RWPE1 (cell line): ENCODE results near the gene KCNQ1.

Source experiments
- CTCF ChIA-PET: fragments of 350-600 bp; sonication (Branson Sonifier 250); formaldehyde crosslinking; extraction: SDS; loops from one replicate; lab custom pipeline; 2021; lab: Yijun Ruan, JAX
- POLR2A ChIA-PET: fragments of 400-600 bp; formaldehyde crosslinking; extraction: SDS; loops from one replicate; lab custom pipeline; 2020; ENCODE audit warnings: antibody characterized with exemption; ENCODE audit not compliant: low non-redundant PET; lab: Yijun Ruan, JAX
- DNase-seq: peaks from one replicate; pipeline ENCODE4 v3.0.0; 2012; ENCODE audit warnings: low spot score
- H3K27ac ChIP-seq: fragments of 450-650 bp; 2 replicates; pipeline ENCODE4 v1.5.1; 2017
- CTCF ChIP-seq: fragments of 450-650 bp; conservative IDR thresholded peaks from 2 replicates; pipeline ENCODE4 v1.5.1; 2017; ENCODE audit warnings: low read depth, mild to moderate bottlenecking

KCNQ1 gene

GRCh38 chr11:2444821-2445745 is at the start of gene KCNQ1:
TSS of gene KCNQ1 (plus strand) at chr11:2445008. CDS start at chr11:2445099, 91 bp downstream.
- DNase-seq: peak; percentile 63
- no peak within 1 kb of the TSS for H3K27ac ChIP-seq
- ChIA-PET POLR2A (no interaction called here), CTCF (interaction anchor here (0.7 kb wide), 2 partner anchors 25 to 32 kb away, joined by 3 to 5 read pairs; no protein-coding TSS in a partner anchor)
- no peak for TF ChIP-seq CTCF

GRCh38 chr11:2395211-2395730 is 49.5 kb upstream of the KCNQ1 start:
- no peak for DNase-seq
- H3K27ac ChIP-seq: peak overlapping the region; percentile 99
- ChIA-PET POLR2A (no interaction called here), CTCF (no interaction called here)
- TF ChIP-seq CTCF: no peak

GRCh38 chr11:2395856-2396255 is 49.0 kb upstream of the KCNQ1 start:
- CTCF ChIA-PET: no interaction called here
- peak overlapping the region; percentile 99 for H3K27ac ChIP-seq
- DNase-seq: no peak
- POLR2A ChIA-PET: interaction anchor here (0.5 kb wide), 1 partner anchor 9 kb away, joined by 3 read pairs; no protein-coding TSS in a partner anchor
- TF ChIP-seq CTCF: no peak

- CTCF ChIA-PET: interaction anchor here (0.8 kb wide), 1 partner anchor 494 kb away, joined by 3 read pairs; no protein-coding TSS in a partner anchor
- no peak for TF ChIP-seq CTCF
- POLR2A ChIA-PET: interaction anchor here (0.5 kb wide), 1 partner anchor 9 kb away, joined by 3 read pairs; no protein-coding TSS in a partner anchor
- H3K27ac ChIP-seq: peak overlapping the region; percentile 99
- no peak for DNase-seq
Observed at GRCh38 chr11:2396471-2396870, 48.3 kb upstream of the KCNQ1 start.

GRCh38 chr11:2397005-2397404 is 47.8 kb upstream of the KCNQ1 start:
- TF ChIP-seq CTCF: no peak
- H3K27ac ChIP-seq: peak overlapping the region; percentile 99
- CTCF ChIA-PET: interaction anchor here (0.8 kb wide), 1 partner anchor 493 kb away, joined by 3 read pairs; no protein-coding TSS in a partner anchor
- no peak for DNase-seq
- POLR2A ChIA-PET: no interaction called here

GRCh38 chr11:2398664-2399355 is 46.0 kb upstream of the KCNQ1 start:
- TF ChIP-seq CTCF: no peak
- peak overlapping the region; percentile 94 for H3K27ac ChIP-seq
- ChIA-PET CTCF (interaction anchor here (0.5 to 6.3 kb wide), 5 partner anchors 9 to 120 kb away, joined by 3 to 50 read pairs (median 3); no protein-coding TSS in a partner anchor), POLR2A (no interaction called here)
- no peak for DNase-seq
